ENCODE results near the gene CYRIA.
A peak's percentile ranks its signal among the peaks of the same experiment; 100 is the strongest.

The CYRIA gene

GRCh38 chr2:16665748-16666448 is at the start of gene CYRIA:
CYRIA (minus strand) TSS chr2:16665834; CDS start chr2:16588119, 77,715 bp downstream.
- peak; percentile 40 for DNase-seq (ENCODE audit: insufficient read length, low spot score)

GRCh38 chr2:16713011-16713423 is 47.4 kb upstream of the CYRIA start:
- DNase-seq (ENCODE audit: insufficient read length, low spot score) (no peak), FAIRE-seq (no peak)

More at GRCh38 chr2:16665748-16666448, at the start of gene CYRIA:
- no peak for FAIRE-seq

DNA sequence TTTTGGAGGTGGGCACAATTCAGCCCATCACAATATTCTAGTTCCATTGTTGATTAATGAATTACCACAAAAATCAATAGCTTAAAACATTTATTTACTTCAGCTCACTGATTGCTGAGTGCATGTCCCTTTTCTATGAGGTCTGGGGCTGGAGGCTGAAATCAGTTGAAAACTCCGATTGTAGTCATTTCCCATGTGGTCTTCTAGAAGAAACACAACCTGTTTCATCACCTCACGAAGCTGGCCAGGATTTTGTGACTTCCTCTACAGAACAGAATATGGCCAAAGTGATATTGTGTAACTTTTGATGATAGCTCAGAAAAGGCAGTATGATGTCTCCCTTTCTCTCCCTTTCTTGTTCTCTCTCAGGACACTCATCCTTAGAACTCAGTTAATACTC is 44.1 kb upstream of the CYRIA start:
- FAIRE-seq, result no peak

DNA sequence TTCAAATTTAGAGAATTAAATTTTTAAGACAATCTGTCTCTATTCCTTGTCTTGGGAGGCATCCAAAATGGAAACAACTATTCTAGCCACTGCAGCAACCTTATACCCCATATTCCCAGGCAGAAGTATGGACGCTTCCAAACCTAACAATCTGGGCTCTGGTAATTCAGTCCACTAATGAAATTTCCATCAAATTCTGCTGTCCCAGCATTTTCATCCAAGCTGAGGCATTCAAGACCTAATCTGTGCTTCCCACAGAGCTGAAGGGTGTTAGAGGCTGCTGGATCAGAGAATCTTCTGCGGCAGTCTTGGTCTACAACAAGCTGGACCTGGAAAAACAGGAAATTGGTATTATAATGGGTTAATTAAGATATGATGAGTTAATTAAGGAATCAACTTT is 42.5 kb upstream of the CYRIA start:
- FAIRE-seq (no peak), DNase-seq (ENCODE audit: insufficient read length, low spot score) (no peak)

More for the DNA sequence above, 44.1 kb upstream of the CYRIA start:
- DNase-seq (ENCODE audit: insufficient read length, low spot score), result no peak

GRCh38 chr2:16707014-16707623 is 41.5 kb upstream of the CYRIA start:
- no peak for FAIRE-seq
- DNase-seq (ENCODE audit: insufficient read length, low spot score), result no peak

- DNase-seq (ENCODE audit: insufficient read length, low spot score) (no peak), FAIRE-seq (no peak)
Measured at GRCh38 chr2:16700551-16701259, 35.1 kb upstream of the CYRIA start.

DNA sequence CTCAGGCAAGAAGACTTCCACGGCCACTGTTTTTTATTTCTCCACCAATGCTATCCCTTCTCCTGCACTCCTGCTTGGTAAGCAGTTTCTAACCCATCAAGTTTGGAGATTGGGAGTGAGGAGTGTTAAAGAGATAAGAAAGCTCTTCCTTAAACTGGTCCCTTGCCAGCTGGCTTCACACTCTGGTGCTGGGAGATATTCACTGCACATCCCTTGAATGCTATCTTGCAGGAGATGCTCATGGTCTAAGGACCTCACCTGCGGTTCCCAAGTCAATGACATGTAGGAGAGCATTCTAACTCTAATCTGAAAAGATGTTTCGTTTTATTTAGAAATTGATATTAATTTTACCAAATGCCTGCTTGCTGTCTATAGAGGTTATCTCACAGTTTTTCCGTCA is 28.2 kb upstream of the CYRIA start:
- no peak for FAIRE-seq
- no peak for DNase-seq (ENCODE audit: insufficient read length, low spot score)

DNA sequence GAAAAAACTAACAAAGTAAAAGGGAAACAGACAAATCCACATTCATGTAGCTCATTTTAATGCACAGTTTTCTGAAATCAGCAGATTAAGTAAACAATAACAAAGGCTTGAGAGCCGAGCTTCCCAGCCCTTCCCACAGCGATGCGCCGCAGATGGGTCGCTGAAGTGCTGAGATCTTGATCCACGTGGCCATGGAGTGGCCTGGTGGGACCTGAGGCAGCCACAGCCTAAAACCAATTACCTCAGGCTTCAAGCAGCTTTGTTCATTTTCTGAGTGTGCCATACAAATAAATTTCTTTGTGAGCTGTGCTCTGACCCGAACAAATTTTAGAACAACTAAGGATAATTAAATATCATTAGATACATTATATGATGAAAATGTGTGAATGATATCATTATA is 25.6 kb upstream of the CYRIA start:
- DNase-seq (ENCODE audit: insufficient read length, low spot score), result no peak
- no peak for FAIRE-seq

DNA sequence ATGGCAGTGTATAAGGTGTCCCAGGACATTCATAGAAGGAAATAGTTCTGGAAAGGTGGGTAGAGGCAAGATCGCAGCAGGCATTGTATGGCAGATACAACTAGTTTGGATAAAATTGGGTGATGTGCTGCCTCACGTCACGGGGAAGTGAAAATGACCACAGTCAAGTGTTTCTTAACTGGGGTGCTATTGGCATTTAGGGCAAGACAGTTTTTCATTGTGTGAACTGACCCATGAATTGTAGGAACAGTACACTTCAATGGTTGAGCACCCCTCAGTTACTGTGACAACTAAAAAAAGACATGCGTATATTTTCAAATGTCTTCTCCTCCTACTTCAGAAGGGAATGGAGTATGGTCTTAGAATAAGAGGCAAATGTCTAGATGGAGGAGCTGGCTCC is 22.3 kb upstream of the CYRIA start:
- FAIRE-seq (no peak), DNase-seq (ENCODE audit: insufficient read length, low spot score) (no peak)

GRCh38 chr2:16687222-16687621 is 21.6 kb upstream of the CYRIA start:
- DNase-seq (ENCODE audit: insufficient read length, low spot score), result no peak
- FAIRE-seq, result no peak

- FAIRE-seq, result no peak
- DNase-seq (ENCODE audit: insufficient read length, low spot score), result no peak
Measured at GRCh38 chr2:16686641-16687040, 21.0 kb upstream of the CYRIA start.

DNA sequence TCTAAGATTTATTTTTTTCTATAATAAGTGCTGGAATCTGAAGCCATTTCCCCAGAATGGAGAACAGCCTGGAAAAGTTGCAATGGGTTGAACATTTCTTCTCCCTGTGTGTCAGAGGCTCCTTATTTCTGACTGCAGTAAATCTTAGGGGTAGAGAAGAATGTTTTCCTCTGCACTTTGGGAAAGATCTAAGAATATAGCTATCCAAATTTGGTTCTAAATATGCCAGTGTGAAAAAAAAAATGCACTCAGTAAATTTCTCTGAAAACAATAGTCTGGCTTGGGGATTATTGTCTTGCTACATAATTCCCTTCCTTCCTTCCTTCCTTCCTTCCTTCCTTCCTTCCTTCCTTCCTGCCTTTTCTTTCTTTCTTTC is 19.7 kb upstream of the CYRIA start:
- no peak for DNase-seq (ENCODE audit: insufficient read length, low spot score)
- FAIRE-seq, result no peak

DNA sequence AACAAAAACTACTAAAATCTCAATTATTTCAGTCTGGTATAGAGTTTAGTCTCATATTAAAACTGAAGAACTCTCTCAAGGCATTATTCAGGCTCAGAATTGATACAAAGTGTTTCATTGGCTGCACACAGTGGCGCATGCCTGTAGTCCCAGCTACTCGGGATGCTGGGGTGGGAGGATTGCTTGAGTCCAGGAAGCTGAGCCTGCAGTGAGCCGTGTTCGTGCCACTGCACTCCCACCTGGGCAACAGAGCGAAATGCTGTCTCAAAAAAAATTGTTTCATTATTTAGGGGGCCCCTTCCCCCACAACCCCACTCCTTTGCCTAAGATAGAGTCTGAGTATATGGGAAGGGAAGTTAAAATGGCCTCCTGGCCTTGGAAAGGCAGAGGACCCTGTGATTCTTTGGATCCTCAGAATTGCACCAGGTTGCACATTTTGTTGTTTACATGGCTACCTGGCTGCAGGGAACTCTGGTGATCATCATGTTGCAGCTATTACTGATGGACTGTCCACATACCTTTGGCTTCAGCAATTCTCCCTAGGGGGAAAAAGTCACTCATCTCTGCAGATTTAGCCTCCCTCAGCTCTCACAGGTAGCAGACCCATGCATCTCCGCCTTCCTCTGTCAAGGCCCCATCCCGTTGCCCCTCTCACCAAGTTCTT is 19.2 kb upstream of the CYRIA start:
- no peak for FAIRE-seq

DNA sequence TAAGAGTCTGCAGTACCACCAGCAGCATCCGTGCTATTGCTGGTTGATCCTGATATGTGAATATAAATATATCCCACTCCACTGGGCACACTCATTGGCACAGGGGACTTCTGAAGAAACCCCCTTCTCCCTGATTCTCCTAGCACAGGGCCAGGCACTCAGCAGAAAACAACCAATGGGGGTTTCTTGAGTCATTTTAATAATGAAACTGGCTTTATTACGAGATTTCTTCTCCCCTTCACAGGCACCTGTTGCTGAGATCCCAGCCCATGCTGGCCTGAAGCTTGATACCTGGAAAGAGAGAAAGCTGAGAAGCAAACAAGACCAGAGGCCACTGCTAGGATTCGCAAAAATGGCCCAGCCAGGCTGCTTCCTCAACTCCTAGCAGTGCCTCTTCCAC is 17.9 kb upstream of the CYRIA start:
- no peak for DNase-seq (ENCODE audit: insufficient read length, low spot score)
- FAIRE-seq, result no peak

More for the DNA sequence above, 19.2 kb upstream of the CYRIA start:
- DNase-seq (ENCODE audit: insufficient read length, low spot score), result no peak

- no peak for FAIRE-seq
- no peak for DNase-seq (ENCODE audit: insufficient read length, low spot score)
Measured at GRCh38 chr2:16682431-16683118, 16.9 kb upstream of the CYRIA start.

GRCh38 chr2:16680781-16681180 is 15.1 kb upstream of the CYRIA start:
- FAIRE-seq, result no peak
- DNase-seq (ENCODE audit: insufficient read length, low spot score), result no peak

DNA sequence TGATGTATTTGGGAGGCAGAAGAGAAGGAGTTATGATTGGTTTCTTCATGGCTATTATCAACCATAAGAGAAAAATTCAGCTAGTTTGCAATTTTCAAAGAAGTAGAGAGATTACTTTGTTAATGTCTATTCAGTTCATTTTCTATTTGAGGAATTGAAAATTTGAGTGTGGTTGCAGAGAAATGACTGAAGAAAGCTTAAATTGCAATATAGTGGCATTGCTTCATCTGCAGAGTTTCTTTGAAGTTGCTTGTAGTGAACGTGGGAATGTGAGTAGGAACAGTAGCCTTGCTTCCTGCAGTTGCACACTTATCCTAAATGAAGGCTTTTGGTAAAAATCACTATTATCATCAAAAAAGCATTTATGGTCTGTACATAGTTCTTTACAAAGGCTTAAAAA is 14.7 kb upstream of the CYRIA start:
- FAIRE-seq, result no peak
- no peak for DNase-seq (ENCODE audit: insufficient read length, low spot score)

DNA sequence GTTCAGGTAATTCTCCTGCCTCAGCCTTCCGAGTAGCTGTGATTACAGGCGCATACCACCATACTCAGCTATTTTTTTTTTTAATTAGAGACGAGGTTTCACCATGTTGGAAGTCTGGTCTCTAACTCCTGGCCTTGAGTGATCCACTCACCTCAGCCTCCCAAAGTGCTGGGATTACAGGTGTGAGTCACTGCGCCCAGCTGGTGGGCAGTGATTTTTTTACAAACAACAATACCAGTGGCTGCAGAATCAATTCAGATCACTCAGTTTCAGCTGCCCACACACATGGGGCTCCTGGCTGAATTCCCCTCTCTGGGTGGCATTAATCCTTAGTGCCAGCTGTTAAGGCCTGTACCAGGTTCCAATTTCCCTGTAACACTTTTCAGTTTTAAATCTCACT is 13.3 kb upstream of the CYRIA start:
- DNase-seq (ENCODE audit: insufficient read length, low spot score) (no peak), FAIRE-seq (no peak)

GRCh38 chr2:16677875-16678274 is 12.2 kb upstream of the CYRIA start:
- DNase-seq (ENCODE audit: insufficient read length, low spot score) (no peak), FAIRE-seq (no peak)

DNA sequence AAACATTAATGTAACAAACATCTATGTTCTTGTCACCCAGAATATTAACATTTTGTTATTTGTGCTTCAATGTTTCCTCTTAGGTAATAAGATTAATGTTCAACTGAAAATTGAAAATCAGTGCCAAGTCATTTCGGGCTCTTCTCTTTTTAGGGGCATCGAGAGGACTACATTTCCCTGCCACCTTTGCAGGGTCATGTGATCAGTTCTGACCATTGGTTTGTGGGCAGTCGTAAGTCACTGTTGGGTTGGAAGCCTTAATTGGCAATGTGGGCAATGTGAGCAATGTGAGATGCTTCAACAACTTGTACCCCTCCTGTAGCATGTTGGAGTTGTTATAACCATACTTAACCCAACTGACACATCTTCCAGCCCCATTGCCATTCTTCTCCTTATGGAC is 10.1 kb upstream of the CYRIA start:
- FAIRE-seq (no peak), DNase-seq (ENCODE audit: insufficient read length, low spot score) (no peak)

DNA sequence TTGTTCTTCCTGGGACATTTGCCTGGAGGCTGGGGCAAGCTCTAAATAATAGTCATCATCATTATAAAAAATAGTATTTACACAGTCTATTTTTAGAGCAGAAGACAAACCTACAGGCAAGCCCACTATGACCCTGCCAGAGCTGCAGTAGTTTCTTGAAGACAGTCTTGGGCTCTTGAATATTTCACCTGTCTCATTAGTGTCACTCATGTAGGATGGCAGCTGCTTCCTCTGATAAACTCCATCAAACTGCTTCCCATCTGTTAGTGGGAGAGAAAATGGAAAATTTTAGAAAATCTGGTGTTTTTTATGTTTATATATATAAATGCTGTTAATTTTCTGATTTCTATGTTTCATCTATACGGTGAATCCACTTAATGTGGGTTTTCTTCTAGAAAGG is 8.5 kb upstream of the CYRIA start:
- no peak for FAIRE-seq
- no peak for DNase-seq (ENCODE audit: insufficient read length, low spot score)
